IMR-90 (cell line): ENCODE measurements around the gene ACOXL. TPM values are rescaled to one million over a fixed set of nuclear protein-coding genes. Genes with fewer than 3 reads are reported as not detected.

ENCODE experiments used
- ATAC-seq: fragments of 200-7000 bp; cut with Tn5 transposase; 2 replicates; pipeline ENCODE4 v1.9.1; 2020; ENCODE audit warnings: low read depth, mild to moderate bottlenecking, moderate library complexity
- BruUV-seq: library from RNA; stranded (reverse); fragments of 400-500 nt; replicated peaks from 2 replicates; lab custom pipeline; 2021; lab: Mats Ljungman, UMichigan
- CTCF ChIA-PET: fragments of 300-600 bp; formaldehyde crosslinking; extraction: SDS; loops from one replicate; lab custom pipeline; 2021; ENCODE audit warnings: antibody characterized with exemption; lab: Yijun Ruan, JAX
- POLR2A ChIA-PET: fragments of 300-600 bp; sonication (Branson Sonifier 250); formaldehyde crosslinking; loops from one replicate; lab custom pipeline; 2022; ENCODE audit warnings: antibody characterized with exemption; ENCODE audit not compliant: unreplicated experiment; lab: Charles Lee
- DNase-seq: peaks from one replicate; pipeline ENCODE4 v3.0.0; 2013
- H2AFZ ChIP-seq: replicated peaks from 2 replicates; pipeline ENCODE3; 2013; ENCODE audit warnings: low read length, mild to moderate bottlenecking; ENCODE audit not compliant: poor library complexity
- H2AK5ac ChIP-seq: 2 replicates; pipeline ENCODE4 v1.6.1; 2013; ENCODE audit warnings: low read depth, low read length, inconsistent platforms
- H2AK9ac ChIP-seq: replicated peaks from 2 replicates; pipeline ENCODE3; 2013; ENCODE audit warnings: mild to moderate bottlenecking, low read depth, low read length, moderate library complexity; ENCODE audit not compliant: poor library complexity
- H2BK120ac ChIP-seq: 2 replicates; pipeline ENCODE4 v1.6.1; 2013; ENCODE audit warnings: low read depth, low read length, inconsistent platforms
- H2BK15ac ChIP-seq: 3 replicates; pipeline ENCODE4 v1.6.1; 2013; ENCODE audit warnings: low read depth, low read length, inconsistent platforms
- H2BK20ac ChIP-seq: 2 replicates; pipeline ENCODE4 v1.6.1; 2013; ENCODE audit warnings: low read depth, mild to moderate bottlenecking, inconsistent platforms, low read length, moderate library complexity
- H2BK5ac ChIP-seq: 2 replicates; pipeline ENCODE4 v1.6.1; 2013; ENCODE audit warnings: mild to moderate bottlenecking, low read depth, low read length, inconsistent platforms; ENCODE audit not compliant: poor library complexity, severe bottlenecking
- H3K14ac ChIP-seq: replicated peaks from 2 replicates; pipeline ENCODE4 v1.6.1; 2013; ENCODE audit warnings: low read depth, low read length, inconsistent platforms
- H3K18ac ChIP-seq: 2 replicates; pipeline ENCODE4 v1.6.1; 2013; ENCODE audit warnings: low read depth, low read length, control low read depth
- H3K23ac ChIP-seq: 2 replicates; pipeline ENCODE4 v1.6.1; 2013; ENCODE audit warnings: low read depth, low read length, inconsistent platforms
- H3K27ac ChIP-seq: 2 replicates; pipeline ENCODE4 v1.5.1; 2013; ENCODE audit warnings: mild to moderate bottlenecking, control low read depth, low read length; ENCODE audit not compliant: insufficient read depth
- H3K27me3 ChIP-seq: 2 replicates; pipeline ENCODE4 v1.6.1; 2013; ENCODE audit warnings: low read length; ENCODE audit not compliant: control insufficient read depth, insufficient read depth
- H3K36me3 ChIP-seq: 2 replicates; pipeline ENCODE4 v1.6.1; 2013; ENCODE audit warnings: low read length, mixed read lengths; ENCODE audit not compliant: control insufficient read depth, insufficient read depth
- H3K4ac ChIP-seq: 2 replicates; pipeline ENCODE4 v1.6.1; 2013; ENCODE audit warnings: low read depth, low read length, inconsistent platforms
- H3K4me1 ChIP-seq: 2 replicates; pipeline ENCODE4 v1.6.1; 2013; ENCODE audit warnings: low read length, mixed read lengths; ENCODE audit not compliant: control insufficient read depth, insufficient read depth
- H3K4me2 ChIP-seq: 2 replicates; pipeline ENCODE4 v1.6.1; 2013; ENCODE audit warnings: low read depth, mild to moderate bottlenecking, control low read depth, low read length, moderate library complexity
- H3K4me3 ChIP-seq: 2 replicates; pipeline ENCODE4 v1.5.1; 2013; ENCODE audit warnings: low read depth, mild to moderate bottlenecking, control low read depth, low read length, moderate library complexity; ENCODE audit not compliant: insufficient read depth
- H3K56ac ChIP-seq: 2 replicates; pipeline ENCODE4 v1.6.1; 2013; ENCODE audit warnings: low read length, inconsistent platforms; ENCODE audit not compliant: insufficient read depth; ENCODE audit errors: extremely low read depth
- H3K79me1 ChIP-seq, 2 experiments: 2 replicates each; pipeline ENCODE4 v1.6.1; 2013; ENCODE audit warnings: low read length in 2 of 2, inconsistent platforms in 1 of 2, low read depth in 1 of 2
- H3K9ac ChIP-seq: 2 replicates; pipeline ENCODE4 v1.6.1; 2013; ENCODE audit warnings: low read depth, low read length, control low read depth
- H3K9me1 ChIP-seq: 2 replicates; pipeline ENCODE4 v1.6.1; 2013; ENCODE audit warnings: low read length, inconsistent platforms; ENCODE audit not compliant: insufficient read depth
- H3K9me3 ChIP-seq: 2 replicates; pipeline ENCODE4 v1.6.1; 2013; ENCODE audit warnings: low read length; ENCODE audit not compliant: control insufficient read depth, insufficient read depth
- H4K20me1 ChIP-seq: 2 replicates; pipeline ENCODE4 v1.6.1; 2013; ENCODE audit warnings: low read length, inconsistent platforms; ENCODE audit not compliant: insufficient read depth
- H4K5ac ChIP-seq: 2 replicates; pipeline ENCODE4 v1.6.1; 2013; ENCODE audit warnings: mild to moderate bottlenecking, low read depth, low read length, control low read depth
- H4K8ac ChIP-seq, 2 experiments: 2 replicates each; pipeline ENCODE4 v1.6.1; 2013; ENCODE audit warnings: low read depth in 2 of 2, low read length in 2 of 2, control low read depth in 1 of 2, inconsistent platforms in 1 of 2
- H4K91ac ChIP-seq: 2 replicates; pipeline ENCODE4 v1.6.1; 2013; ENCODE audit warnings: low read depth, low read length, inconsistent platforms; ENCODE audit not compliant: insufficient read depth
- BHLHE40 ChIP-seq: fragments of 150-350 bp; IDR thresholded peaks from 2 replicates; pipeline ENCODE4 v1.6.1; 2016; ENCODE audit warnings: mild to moderate bottlenecking, low read depth, low read length
- CEBPB ChIP-seq: IDR thresholded peaks from 2 replicates; pipeline ENCODE4 v1.6.1; 2012; ENCODE audit warnings: low read depth, low read length, improper control_type of control experiment
- CHD1 ChIP-seq: IDR thresholded peaks from 2 replicates; pipeline ENCODE4 v1.6.1; 2012; ENCODE audit warnings: low read depth, low read length, improper control_type of control experiment
- CTCF ChIP-seq: conservative IDR thresholded peaks from 2 replicates; pipeline ENCODE4 v1.5.1; 2012; ENCODE audit warnings: mild to moderate bottlenecking, low read depth, low read length, improper control_type of control experiment
- ELK1 ChIP-seq: fragments of 150-350 bp; IDR thresholded peaks from 2 replicates; pipeline ENCODE4 v1.6.1; 2016; ENCODE audit warnings: low read depth, mild to moderate bottlenecking, low read length, moderate library complexity, borderline replicate concordance
- FOS ChIP-seq: fragments of 150-350 bp; IDR thresholded peaks from 2 replicates; pipeline ENCODE4 v1.6.1; 2016; ENCODE audit warnings: low read depth, low read length
- MAFK ChIP-seq: IDR thresholded peaks from 2 replicates; pipeline ENCODE4 v1.6.1; 2012; ENCODE audit warnings: low read depth, low read length, improper control_type of control experiment
- MXI1 ChIP-seq: IDR thresholded peaks from 2 replicates; pipeline ENCODE4 v1.6.1; 2012; ENCODE audit warnings: low read depth, mild to moderate bottlenecking, low read length, moderate library complexity, borderline replicate concordance
- NFE2L2 ChIP-seq: fragments of 150-350 bp; IDR thresholded peaks from 2 replicates; pipeline ENCODE4 v1.6.1; 2016; ENCODE audit warnings: low read depth, mild to moderate bottlenecking, low read length
- POLR2A ChIP-seq: IDR thresholded peaks from 2 replicates; pipeline ENCODE4 v1.6.1; 2012; ENCODE audit warnings: mild to moderate bottlenecking, low read depth, low read length
- RAD21 ChIP-seq: IDR thresholded peaks from 2 replicates; pipeline ENCODE4 v1.6.1; 2012; ENCODE audit warnings: low read length, improper control_type of control experiment
- RFX5 ChIP-seq: IDR thresholded peaks from 2 replicates; pipeline ENCODE4 v1.8.0; 2012; ENCODE audit warnings: low read depth, mild to moderate bottlenecking, low read length, moderate library complexity
- SMC3 ChIP-seq: fragments of 150-350 bp; IDR thresholded peaks from 2 replicates; pipeline ENCODE4 v1.6.1; 2016; ENCODE audit warnings: low read depth, mild to moderate bottlenecking, antibody characterized with exemption, low read length, moderate library complexity
- USF2 ChIP-seq: fragments of 150-350 bp; IDR thresholded peaks from 2 replicates; pipeline ENCODE4 v1.6.1; 2017; ENCODE audit warnings: mild to moderate bottlenecking, antibody characterized with exemption, low read length, low read depth
- WGBS, 2 experiments: methylation state at CpG; one replicate each; pipeline versions ENCODE4 v1.1.5 to v1.1.7; 2013; ENCODE audit warnings: missing lambda C conversion rate in 2 of 2; ENCODE audit not compliant: insufficient read length in 1 of 2; ENCODE audit errors: extremely low coverage in 2 of 2; 5-methylcytosine and 5-hydroxymethylcytosine counted together
- dilution Hi-C: fragments of 300-500 bp; cut with HindIII; formaldehyde crosslinking; loops from one replicate; pipeline ENCODE4 v1.14.3; 2018; ENCODE audit warnings: low sequenced_read_pairs; ENCODE audit not compliant: unreplicated experiment
- in situ Hi-C: fragments of 300-500 bp; cut with MboI; formaldehyde crosslinking; loops from 3 replicates; pipeline ENCODE4 v1.14.3; 2019; ENCODE audit warnings: low sequenced_read_pairs, inconsistent platforms, mixed read lengths
- intact Hi-C: fragments of 100-400 bp; cut with micrococcal nuclease; formaldehyde crosslinking; loops from 2 replicates; pipeline ENCODE4 v1.10.0; 2022
- polyA plus RNA-seq, 3 experiments: library from polyadenylated mRNA; depleted of rRNA; stranded (reverse); fragments of >200 nt; gene quantifications; 2 replicates each; pipeline ENCODE4 v1.2.3, GENCODE V29; 2012; ENCODE audit warnings: low replicate concordance in 1 of 3
- total RNA-seq: library from RNA; depleted of rRNA; stranded (reverse); fragments of >200 nt; gene quantifications from 2 replicates; pipeline ENCODE4 v1.2.3, GENCODE V29; 2012

ACOXL gene
- total and polyA plus RNA-seq, 2 of the 4 experiments (the other 2 are of a cell fraction), result not detected

- H3K9ac ChIP-seq, result no peak overlapping the region
- ATAC-seq, result no peak
- no peak overlapping the region for H2BK5ac ChIP-seq
- POLR2A ChIA-PET, result no interaction called here
- H4K8ac ChIP-seq, result no peak overlapping the region
- in situ Hi-C loops, result no loop called here
- no peak overlapping the region for H3K27ac ChIP-seq
- no peak overlapping the region for H3K4me2 ChIP-seq
- H3K4me1 ChIP-seq, result no peaks in the 10 kb centered on the region
- no peaks in the 10 kb centered on the region for H3K36me3 ChIP-seq
- H3K23ac ChIP-seq, result no peak overlapping the region
- H2AFZ ChIP-seq, result no peak overlapping the region
- H2AK5ac ChIP-seq, result no peak overlapping the region
- no peak overlapping the region for H2BK120ac ChIP-seq
- no peak for DNase-seq
- H3K18ac ChIP-seq, result no peak overlapping the region
- CTCF ChIA-PET, result no interaction called here
- H3K9me3 ChIP-seq, result no peaks in the 10 kb centered on the region
- no peaks in the 10 kb centered on the region for H3K9me1 ChIP-seq
- H4K91ac ChIP-seq, result no peak overlapping the region
- H4K20me1 ChIP-seq, result no peaks in the 10 kb centered on the region
- H3K27me3 ChIP-seq, result peaks cover 62% of the 10 kb centered on the region
- dilution Hi-C loops, result no loop called here
- no peak overlapping the region for H4K5ac ChIP-seq
- no peak overlapping the region for H2BK15ac ChIP-seq
- H3K4ac ChIP-seq, result no peak overlapping the region
- no CpG with 5 or more reads among the region's 2 CpGs for WGBS, 2 experiments
- BruUV-seq, result no TSS peak
- no peak overlapping the region for H2AK9ac ChIP-seq
- intact Hi-C loops, result no loop called here
- H2BK20ac ChIP-seq, result no peak overlapping the region
- no peak overlapping the region for H3K14ac ChIP-seq
- H3K4me3 ChIP-seq, result no peak overlapping the region
- no peaks in the 10 kb centered on the region for H3K79me1 ChIP-seq
- TF ChIP-seq MAFK (no peak), MXI1 (no peak), USF2 (no peak), POLR2A (no peak), SMC3 (no peak), FOS (no peak), CTCF (no peak), RAD21 (no peak), NFE2L2 (no peak), CEBPB (no peak), ELK1 (no peak), BHLHE40 (no peak), CHD1 (no peak), RFX5 (no peak)
- H3K56ac ChIP-seq, result no peak overlapping the region
These were observed 12.7 kb downstream of the ACOXL start for GRCh38 chr2:110745048-110745447.
